HG02973 (cell line): Measurements from ENCODE around the gene ZMYM3.
"Not testable (repeated sequence)": the region's sequence is repeated elsewhere in the genome, so short reads cannot be mapped to it uniquely, and the experiment has no call there.

ENCODE experiments used
- ATAC-seq: cut with Tn5 transposase; IDR thresholded peaks from one replicate; pipeline ENCODE4 v1.9.1; 2021; ENCODE audit warnings: moderate library complexity; ENCODE audit not compliant: unreplicated experiment

ZMYM3 gene

DNA sequence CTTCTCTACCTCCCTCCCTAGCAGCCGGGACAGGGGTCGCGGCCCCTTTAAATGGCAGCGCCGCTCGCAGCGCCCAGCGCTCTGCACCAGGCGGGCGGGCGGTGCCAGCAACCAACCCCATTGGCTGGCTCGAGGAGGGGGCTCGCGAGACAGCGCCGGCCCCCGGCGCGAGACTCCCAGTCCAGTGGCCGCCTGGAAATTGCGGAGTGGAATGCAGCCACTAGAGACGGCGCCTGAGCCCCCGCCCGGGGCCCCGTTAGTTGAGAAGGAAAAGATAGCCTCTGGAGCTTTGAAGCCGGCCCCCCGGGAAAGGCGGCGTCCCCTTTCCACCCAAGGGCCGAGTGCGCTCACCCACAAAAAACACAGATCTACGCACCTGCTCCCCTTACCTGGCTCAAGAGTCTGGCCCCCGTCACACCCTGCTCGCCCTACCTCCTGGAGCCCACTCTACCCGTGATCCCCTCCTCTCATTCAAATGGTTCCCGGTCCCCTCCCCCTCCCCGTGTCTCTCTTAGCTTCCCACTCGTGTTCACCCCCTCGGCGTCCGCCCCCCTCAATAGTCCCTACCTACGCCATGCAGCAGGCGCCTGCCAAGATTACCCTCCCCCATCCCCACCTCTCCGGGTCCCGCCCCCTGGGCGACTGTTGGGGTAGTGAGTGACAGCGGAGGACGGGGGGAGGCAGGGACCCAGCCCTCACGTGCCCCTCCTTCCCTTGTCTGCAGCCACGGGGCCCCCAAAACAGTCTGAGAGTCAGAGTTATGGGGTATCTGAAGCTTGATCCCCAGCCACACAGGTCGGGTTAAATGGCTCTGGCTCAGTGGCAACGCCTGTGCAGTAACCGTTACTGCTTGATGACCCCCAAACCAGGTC, at the start of gene ZMYM3:
ZMYM3 (minus strand) TSS at position 49 of the 872 bp plus-strand sequence. CDS start 885 bp downstream, outside the sequence.
- peak; percentile 88 for ATAC-seq

- no peak for ATAC-seq
Measured at GRCh38 chrX:71302461-71303213, 48.7 kb upstream of the ZMYM3 start.

- ATAC-seq, result no peak
Measured at GRCh38 chrX:71301195-71301924, 47.4 kb upstream of the ZMYM3 start, which contains the start of gene ITGB1BP2. Gene ITGB1BP2 (plus strand): TSS chrX:71301750. CDS start chrX:71301807, 57 bp downstream.

DNA sequence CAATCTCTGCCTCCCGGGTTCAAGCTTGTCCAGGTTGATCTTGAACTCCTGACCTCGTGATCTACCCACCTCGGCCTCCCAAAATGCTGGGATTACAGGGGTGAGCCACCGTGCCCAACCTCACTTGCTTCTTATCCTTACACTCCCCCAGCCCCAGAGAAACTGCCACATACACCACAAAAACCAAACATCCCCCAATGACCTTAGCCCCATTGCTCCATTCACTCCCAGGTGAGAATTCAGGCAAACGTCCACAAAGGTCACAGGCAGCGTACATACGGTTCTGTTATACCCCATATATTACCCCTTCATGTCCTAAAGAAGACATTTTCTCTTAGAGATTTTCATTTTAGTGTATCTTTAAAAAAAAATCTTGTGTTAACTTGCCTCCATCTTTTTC, 46.6 kb upstream of the ZMYM3 start:
- not testable (repeated sequence) for ATAC-seq

GRCh38 chrX:71300064-71300463, 46.1 kb upstream of the ZMYM3 start:
- not testable (repeated sequence) for ATAC-seq

DNA sequence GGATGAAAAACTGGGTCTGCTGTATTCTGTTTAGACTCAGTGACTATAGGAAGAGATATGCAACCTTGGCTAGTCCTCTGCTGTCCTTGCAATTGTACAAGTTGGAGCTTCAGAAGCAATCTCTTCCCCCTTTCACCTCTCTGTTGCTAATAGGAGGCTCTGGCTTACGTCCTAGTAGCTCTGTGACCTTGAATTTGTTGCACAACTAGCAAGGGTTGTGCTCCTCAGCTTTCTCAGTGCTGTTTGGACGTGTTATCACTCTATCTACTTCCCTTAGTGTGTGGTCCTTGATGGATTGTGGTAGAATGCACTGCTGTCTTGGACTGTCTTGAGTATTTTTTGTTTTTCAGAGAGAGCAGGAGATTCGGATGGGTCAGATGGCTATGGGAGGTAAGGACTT, 44.2 kb upstream of the ZMYM3 start:
- ATAC-seq, result no peak

DNA sequence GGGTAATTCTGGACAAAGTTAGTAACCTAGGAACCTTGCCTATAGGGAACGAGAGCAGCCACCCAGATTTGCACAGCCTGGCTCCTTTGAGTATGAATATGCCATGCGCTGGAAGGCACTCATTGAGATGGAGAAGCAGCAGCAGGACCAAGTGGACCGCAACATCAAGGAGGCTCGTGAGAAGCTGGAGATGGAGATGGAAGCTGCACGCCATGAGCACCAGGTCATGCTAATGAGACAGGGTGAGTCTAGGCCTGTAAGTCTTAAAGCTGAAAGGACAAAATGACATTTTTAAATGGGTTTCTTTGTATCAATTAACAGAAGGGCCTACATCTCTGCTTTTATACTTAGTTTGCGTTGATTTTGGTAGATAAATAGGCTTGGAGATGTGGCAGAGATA, 42.9 kb upstream of the ZMYM3 start:
- ATAC-seq, result no peak

- no peak for ATAC-seq
Measured at GRCh38 chrX:71292669-71293365, 38.9 kb upstream of the ZMYM3 start.

- no peak for ATAC-seq
Measured at GRCh38 chrX:71291381-71291780, 37.4 kb upstream of the ZMYM3 start.

DNA sequence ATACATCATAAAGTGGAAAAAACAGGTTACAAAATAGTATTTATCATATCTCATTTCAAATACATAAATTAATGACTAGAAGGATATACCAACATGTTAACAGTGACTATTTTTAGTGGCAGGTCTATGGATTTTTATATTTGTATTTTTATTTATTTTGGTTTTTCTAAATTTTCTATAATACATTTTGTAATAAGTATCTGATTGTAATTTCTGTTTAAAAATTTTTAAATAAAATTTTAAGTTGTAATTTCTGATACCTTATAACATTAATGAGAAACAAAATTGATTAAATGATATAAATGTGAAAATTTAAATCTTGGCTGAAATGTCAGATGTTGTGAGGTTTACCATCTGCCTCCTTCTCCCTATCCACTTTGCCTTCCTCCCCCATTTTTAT, 32.0 kb upstream of the ZMYM3 start:
- ATAC-seq, result no peak

DNA sequence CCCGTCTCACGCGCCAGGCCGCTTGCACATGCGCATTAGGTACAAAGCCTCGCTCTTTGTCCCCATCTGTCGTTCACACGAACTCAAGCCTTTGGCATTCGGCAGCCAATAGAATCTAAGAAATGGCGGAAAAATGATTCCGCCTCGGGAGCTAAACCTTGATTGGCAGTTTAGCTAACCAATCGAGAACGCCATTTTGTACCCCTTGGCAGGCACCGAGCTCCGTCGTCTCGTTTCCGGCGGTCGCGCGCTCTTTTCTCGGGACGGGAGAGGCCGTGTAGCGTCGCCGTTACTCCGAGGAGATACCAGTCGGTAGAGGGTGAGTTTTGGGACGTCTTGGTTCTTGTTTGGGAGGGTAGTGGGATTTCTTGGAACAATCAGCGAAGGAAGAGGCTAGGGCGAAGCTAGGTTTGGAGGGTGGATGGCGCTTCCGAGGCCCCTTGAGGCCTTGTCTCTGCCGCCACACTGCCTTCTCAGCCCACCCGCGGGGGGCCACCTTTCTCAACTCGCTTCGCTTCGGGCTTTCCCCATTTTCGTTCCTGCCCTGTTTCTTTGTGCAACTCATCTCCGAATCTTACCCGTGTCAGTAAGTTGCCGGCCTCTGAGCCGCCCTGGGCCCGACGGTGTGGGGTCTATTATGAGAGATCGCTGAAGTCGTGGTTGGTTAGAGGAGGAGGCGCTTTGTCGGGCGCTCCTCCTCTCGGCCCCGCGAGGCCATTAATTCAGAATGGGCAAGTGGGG, 29.6 kb upstream of the ZMYM3 start, which contains the start of gene NONO:
NONO (plus strand) TSS at position 233 of the 741 bp plus-strand sequence. CDS start 7,003 bp downstream, outside the sequence.
- peak; percentile 74 for ATAC-seq

GRCh38 chrX:71282514-71283402, 28.8 kb upstream of the ZMYM3 start:
- ATAC-seq, result peak; percentile 42

DNA sequence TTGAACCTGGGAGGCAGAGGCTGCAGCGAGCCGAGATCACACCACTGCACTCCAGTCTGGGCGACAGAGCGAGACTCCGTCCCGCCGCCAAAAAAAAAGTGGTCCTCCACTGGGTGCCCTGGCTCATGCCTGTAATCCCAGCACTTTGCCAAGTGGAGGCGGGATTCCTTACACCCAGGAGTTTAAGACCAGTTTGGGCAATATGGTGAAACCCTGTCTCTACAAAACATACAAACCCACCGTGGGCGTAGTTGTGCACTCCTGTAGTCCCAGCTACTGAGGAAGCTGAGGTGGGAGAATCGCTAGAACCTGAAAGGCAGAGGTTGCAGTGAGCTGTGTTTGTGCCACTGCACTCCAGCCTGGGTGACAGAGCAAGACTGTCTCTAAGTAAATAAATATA, 27.4 kb upstream of the ZMYM3 start:
- ATAC-seq, result not testable (repeated sequence)

GRCh38 chrX:71272313-71272712, 18.4 kb upstream of the ZMYM3 start:
- ATAC-seq, result not testable (repeated sequence)

- no peak for ATAC-seq
Measured at GRCh38 chrX:71269801-71270395, 16.0 kb upstream of the ZMYM3 start.

GRCh38 chrX:71268624-71269023, 14.7 kb upstream of the ZMYM3 start:
- not testable (repeated sequence) for ATAC-seq

DNA sequence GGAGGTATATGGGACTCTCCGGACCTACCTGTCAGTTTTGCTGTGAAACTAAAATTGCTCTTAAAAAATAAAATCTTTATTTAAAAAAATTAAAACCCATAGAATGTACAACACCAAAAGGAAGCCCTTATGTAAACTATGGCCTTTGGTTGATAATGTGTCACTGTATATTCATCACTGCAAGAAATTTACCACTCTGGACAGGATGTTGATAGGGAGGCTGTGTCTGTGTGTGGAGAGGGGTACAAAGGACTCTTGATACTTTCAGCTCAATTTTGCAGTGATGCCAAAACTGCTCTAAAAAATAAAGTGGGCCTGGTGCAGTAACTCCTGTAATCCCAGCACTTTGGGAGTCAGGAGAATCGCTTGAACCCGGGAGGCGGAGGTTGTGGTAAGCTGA, 2.9 kb upstream of the ZMYM3 start:
- ATAC-seq, result no peak

GRCh38 chrX:71256051-71256450, 2.1 kb upstream of the ZMYM3 start:
- no peak for ATAC-seq
